Measurements from ENCODE around the gene UCP3.

DNA sequence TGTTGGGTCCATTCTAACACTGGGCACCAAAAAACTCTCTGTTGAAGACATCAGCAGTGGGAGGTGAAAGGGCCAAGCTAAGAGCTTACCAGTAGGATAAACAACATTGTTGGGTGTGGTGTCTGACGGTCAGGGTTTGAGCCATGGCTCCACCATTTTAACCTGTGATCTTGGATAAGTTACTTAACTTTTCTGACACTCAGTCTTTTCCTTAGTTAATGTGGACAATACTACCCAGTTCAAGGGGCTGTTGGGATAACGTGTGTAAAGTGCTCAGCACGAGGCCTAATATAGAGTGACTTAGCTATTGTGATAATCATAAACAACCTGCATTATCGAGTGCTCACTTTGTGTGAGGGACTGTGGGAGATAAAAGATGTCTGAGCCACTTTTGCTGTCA lies 6.1 kb downstream of the UCP3 start:
- TF ChIP-seq NFYA (IDR thresholded peaks at IDR 0.05; ENCODE audit: borderline replicate concordance, low read depth, low read length): no peak
- no peak for TF ChIP-seq ZNF24 (IDR thresholded peaks at IDR 0.05)
- no peak for TF ChIP-seq FOS (IDR thresholded peaks at IDR 0.05; ENCODE audit: borderline replicate concordance, extremely low read depth, insufficient read length)
- TF ChIP-seq KDM1A (IDR thresholded peaks at IDR 0.05; ENCODE audit: borderline replicate concordance): no peak
- TF ChIP-seq RAD21 (IDR thresholded peaks at IDR 0.05; ENCODE audit: insufficient read depth, low read depth, low read length): no peak
- TF ChIP-seq JUND (IDR thresholded peaks at IDR 0.05; ENCODE audit: low read depth, low read length): no peak
- TF ChIP-seq TAF1 (IDR thresholded peaks at IDR 0.05; ENCODE audit: borderline replicate concordance, low read depth, low read length): no peak
- no peak for TF ChIP-seq BHLHE40 (IDR thresholded peaks at IDR 0.05; ENCODE audit: borderline replicate concordance in 1 of 2, low read depth in 2 of 2, low read length in 1 of 2)
- TF ChIP-seq, protein P1, sequence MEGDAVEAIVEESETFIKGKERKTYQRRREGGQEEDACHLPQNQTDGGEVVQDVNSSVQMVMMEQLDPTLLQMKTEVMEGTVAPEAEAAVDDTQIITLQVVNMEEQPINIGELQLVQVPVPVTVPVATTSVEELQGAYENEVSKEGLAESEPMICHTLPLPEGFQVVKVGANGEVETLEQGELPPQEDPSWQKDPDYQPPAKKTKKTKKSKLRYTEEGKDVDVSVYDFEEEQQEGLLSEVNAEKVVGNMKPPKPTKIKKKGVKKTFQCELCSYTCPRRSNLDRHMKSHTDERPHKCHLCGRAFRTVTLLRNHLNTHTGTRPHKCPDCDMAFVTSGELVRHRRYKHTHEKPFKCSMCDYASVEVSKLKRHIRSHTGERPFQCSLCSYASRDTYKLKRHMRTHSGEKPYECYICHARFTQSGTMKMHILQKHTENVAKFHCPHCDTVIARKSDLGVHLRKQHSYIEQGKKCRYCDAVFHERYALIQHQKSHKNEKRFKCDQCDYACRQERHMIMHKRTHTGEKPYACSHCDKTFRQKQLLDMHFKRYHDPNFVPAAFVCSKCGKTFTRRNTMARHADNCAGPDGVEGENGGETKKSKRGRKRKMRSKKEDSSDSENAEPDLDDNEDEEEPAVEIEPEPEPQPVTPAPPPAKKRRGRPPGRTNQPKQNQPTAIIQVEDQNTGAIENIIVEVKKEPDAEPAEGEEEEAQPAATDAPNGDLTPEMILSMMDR (IDR thresholded peaks at IDR 0.05 in 2 of 3, conservative IDR thresholded peaks at IDR 0.05 in 1 of 3; ENCODE audit: control insufficient read depth in 2 of 3, extremely low read depth in 1 of 3, insufficient read depth in 1 of 3, low read depth in 3 of 3, low read length in 3 of 3): no peak
- no peak for TF ChIP-seq SUPT20H (IDR thresholded peaks at IDR 0.05; ENCODE audit: borderline replicate concordance, control insufficient read depth, low read depth, low read length)
- no peak for TF ChIP-seq IRF4 (IDR thresholded peaks at IDR 0.05; ENCODE audit: low read depth, low read length)

All from GM12878 (cell line).